ENCODE data around the gene MT1G.

GRCh38 chr16:56653218-56653617, 14.6 kb downstream of the MT1G start:
- TF ChIP-seq CTCF (conservative IDR thresholded peaks at IDR 0.05; ENCODE audit: low read length), result no peak
- TF ChIP-seq EZH2phosphoT487 (IDR thresholded peaks at IDR 0.05; ENCODE audit: borderline replicate concordance, low read depth, low read length), result no peak
